H1 (cell line): Measurements from ENCODE around the gene TTC6. TPM values are rescaled to one million over a fixed set of nuclear protein-coding genes. Genes with fewer than 3 reads are reported as not detected.

Experiments used
- CBX8 ChIP-seq: fragments of 300-800, 300-1000 bp; sonication (generic); IDR thresholded peaks from 2 replicates; pipeline ENCODE4 v1.7.1; 2016; ENCODE audit warnings: low read depth, low read length, borderline replicate concordance
- YY1 ChIP-seq: IDR thresholded peaks from 2 replicates; pipeline ENCODE4 v1.6.1; 2011; ENCODE audit warnings: low read depth, mild to moderate bottlenecking, low read length
- polyA plus RNA-seq, 7 experiments: library from polyadenylated mRNA; depleted of rRNA in 3 of 7; stranded (reverse) in 5 of 7; unstranded in 2 of 7; fragments of >200 nt in 5 of 7; fragments of 200-250 nt in 2 of 7; gene quantifications; 1 replicate in 5 of 7; 2 replicates in 1 of 7; 4 replicates in 1 of 7; pipeline versions ENCODE4 v1.2.1 to v1.2.3, GENCODE V29; 2011 to 2013; ENCODE audit warnings: missing spikeins in 2 of 7, mixed read lengths in 2 of 7
- total RNA-seq: library from RNA; stranded (reverse); fragmentation: NEBNext Ultra II Directional; extraction: Animal tissue kit (Norgen Biotek cat#: 25700); gene quantifications from 2 replicates; pipeline ENCODE4 v1.2.1, GENCODE V29; 2021

The TTC6 gene
- total and polyA plus RNA-seq, 2 of the 8 experiments (the other 6 are each of a cell fraction or from before 2014, with no cell fraction given), result 0.02 TPM; not detected in 1

DNA sequence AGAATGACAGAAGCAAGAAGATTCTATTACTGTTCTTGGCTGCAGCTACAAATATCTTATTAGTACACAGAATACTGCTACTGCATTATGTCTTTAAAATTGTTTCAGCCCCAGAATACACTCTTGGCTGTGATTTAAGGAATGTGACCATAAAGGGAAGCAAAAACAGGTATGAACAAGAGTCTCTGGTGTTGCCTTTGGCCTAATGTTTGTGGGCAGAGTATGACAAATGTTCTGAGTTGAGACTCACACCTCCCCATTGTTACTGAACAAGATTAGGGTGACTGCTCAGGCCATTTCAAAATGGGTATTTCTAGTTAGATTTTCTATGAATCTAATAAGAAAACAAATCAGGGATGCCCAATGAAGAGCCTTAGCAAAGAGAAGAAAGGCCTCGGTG is 28.5 kb downstream of the TTC6 start (continued):
- TF ChIP-seq CBX8 (no peak), YY1 (no peak)
